ENCODE measurements around the gene DIAPH3.

GRCh38 chr13:60152114-60152513 lies 11.6 kb downstream of the DIAPH3 start:
- TF ChIP-seq POLR2AphosphoS5 (IDR thresholded peaks at IDR 0.05; ENCODE audit: low read depth, low read length) (no peak), POLR2A (IDR thresholded peaks at IDR 0.05; ENCODE audit: low read depth, low read length) (no peak)

Measured in GM12892 (cell line).